VCaP (cell line): Measurements from ENCODE around the gene BSCL2.
"Not testable (repeated sequence)": the region's sequence is repeated elsewhere in the genome, so short reads cannot be mapped to it uniquely, and the experiment has no call there.

ENCODE experiments used
- H3K27ac ChIP-seq: fragments of 450-650 bp; 2 replicates; pipeline ENCODE4 v1.5.1; 2017
- TF ChIP-seq, protein P1 (sequence below): fragments of 450-650 bp; conservative IDR thresholded peaks from 2 replicates; pipeline ENCODE4 v1.5.1; 2017; ENCODE audit warnings: mild to moderate bottlenecking, moderate library complexity

BSCL2 gene

GRCh38 chr11:62707277-62707861 lies at the start of gene BSCL2, which contains the start of gene GNG3:
Gene BSCL2, minus strand, starts transcription at chr11:62707424. Its CDS starts 229 bp downstream, at chr11:62707195.
Gene GNG3, plus strand, starts transcription at chr11:62707676. Its CDS starts 620 bp downstream, at chr11:62708296.
- peak within 1 kb of the TSS; percentile 93 for H3K27ac ChIP-seq
- TF ChIP-seq, protein P1, sequence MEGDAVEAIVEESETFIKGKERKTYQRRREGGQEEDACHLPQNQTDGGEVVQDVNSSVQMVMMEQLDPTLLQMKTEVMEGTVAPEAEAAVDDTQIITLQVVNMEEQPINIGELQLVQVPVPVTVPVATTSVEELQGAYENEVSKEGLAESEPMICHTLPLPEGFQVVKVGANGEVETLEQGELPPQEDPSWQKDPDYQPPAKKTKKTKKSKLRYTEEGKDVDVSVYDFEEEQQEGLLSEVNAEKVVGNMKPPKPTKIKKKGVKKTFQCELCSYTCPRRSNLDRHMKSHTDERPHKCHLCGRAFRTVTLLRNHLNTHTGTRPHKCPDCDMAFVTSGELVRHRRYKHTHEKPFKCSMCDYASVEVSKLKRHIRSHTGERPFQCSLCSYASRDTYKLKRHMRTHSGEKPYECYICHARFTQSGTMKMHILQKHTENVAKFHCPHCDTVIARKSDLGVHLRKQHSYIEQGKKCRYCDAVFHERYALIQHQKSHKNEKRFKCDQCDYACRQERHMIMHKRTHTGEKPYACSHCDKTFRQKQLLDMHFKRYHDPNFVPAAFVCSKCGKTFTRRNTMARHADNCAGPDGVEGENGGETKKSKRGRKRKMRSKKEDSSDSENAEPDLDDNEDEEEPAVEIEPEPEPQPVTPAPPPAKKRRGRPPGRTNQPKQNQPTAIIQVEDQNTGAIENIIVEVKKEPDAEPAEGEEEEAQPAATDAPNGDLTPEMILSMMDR, result no peak

DNA sequence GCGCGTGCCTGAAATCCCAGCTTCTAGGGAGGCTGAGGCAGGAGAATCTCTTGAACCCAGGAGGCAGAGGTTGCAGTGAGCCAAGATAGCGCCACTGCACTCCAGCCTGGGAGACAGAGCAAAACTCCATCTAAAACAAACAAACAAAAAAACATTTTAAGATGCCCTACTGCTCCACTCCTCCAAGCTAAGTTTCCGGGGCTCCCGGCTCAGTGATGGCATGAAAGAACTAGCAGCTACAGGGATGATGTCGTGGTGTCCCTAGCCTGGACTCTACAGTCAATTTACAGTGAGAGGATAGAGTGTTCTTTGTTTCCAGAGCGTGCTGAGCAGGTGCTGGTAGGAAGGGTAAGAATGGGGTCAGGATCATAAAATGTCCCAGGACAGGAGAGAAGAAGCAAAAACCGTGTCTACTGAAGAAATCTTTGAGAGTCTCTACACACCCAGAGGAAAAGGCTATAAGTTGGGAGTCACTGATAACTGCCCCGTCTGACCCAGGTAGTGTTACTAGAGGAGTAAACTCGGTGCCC lies 47.9 kb upstream of the BSCL2 start:
- H3K27ac ChIP-seq, result no peak overlapping the region
- TF ChIP-seq, protein P1, result no peak

- TF ChIP-seq, protein P1, result no peak
Observed at GRCh38 chr11:62753736-62754603, 46.7 kb upstream of the BSCL2 start, which contains the start of gene ZBTB3. Gene ZBTB3, minus strand, starts transcription at chr11:62754160. Its CDS starts 496 bp downstream, at chr11:62753664.

DNA sequence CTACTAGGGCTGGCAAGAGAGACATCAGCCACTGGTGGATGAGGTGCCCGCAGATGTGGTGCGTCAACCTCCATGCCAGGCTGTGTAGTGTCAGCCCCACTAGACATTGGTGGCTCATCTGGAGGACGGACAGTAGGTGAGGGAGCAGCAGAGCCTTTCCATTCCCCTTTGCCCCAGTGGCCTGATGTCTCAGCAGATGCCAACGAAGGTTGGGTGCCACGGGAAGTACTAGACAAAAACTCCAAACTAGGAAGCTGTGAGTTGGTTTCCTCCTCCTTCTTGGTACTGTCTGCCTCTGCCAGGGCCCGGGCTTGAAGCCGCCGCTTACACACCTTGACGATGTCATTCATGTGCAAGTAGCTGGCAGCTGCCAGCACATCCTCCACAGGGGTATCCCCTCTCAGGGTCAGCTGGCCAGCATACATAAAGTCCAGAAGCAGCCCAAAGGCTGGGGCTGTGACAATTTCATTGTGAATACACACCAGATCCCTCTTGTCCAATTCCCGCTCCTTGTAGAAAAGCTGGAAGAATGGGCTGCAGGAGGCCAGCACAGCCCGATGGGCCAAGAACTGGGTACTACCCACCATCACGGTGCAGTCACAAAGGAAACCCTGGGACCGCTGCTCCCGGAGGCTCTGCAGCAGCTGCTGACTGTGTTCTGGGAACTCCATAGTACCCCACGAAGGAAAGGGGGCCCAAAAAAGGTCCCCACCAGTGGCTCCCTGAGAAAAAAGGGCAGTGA lies 45.9 kb upstream of the BSCL2 start:
- TF ChIP-seq, protein P1, result no peak
- peak overlapping the region; percentile 76 for H3K27ac ChIP-seq

More at GRCh38 chr11:62753736-62754603, 46.7 kb upstream of the BSCL2 start, which contains the start of gene ZBTB3:
- H3K27ac ChIP-seq, result peak within 1 kb of the TSS; percentile 76

GRCh38 chr11:62752177-62752785 lies 45.1 kb upstream of the BSCL2 start:
- no peak overlapping the region for H3K27ac ChIP-seq
- TF ChIP-seq, protein P1, result no peak

DNA sequence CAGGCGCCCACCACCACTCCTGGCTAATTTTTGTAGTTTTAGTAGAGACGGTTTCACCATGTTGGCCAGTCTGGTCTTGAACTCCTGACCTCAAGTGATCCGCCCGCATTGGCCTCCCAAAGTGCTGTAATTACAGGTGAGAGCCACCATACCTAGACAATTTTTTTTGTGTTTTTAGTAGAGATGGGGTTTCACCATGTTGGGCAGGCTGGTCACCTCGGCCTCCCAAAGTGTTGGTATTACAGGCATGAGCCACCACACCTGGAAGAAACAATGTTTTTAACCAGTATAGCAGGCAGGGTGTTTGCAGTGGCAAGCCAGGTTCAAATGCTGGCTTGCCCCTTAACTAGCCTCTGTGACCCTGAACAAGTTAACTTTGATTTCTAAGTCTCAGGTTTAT lies 42.7 kb upstream of the BSCL2 start:
- H3K27ac ChIP-seq, result not testable (repeated sequence)

GRCh38 chr11:62747475-62748160 lies 40.4 kb upstream of the BSCL2 start:
- TF ChIP-seq, protein P1, result no peak
- no peak overlapping the region for H3K27ac ChIP-seq
